SU-DHL-6 (cell line): Measurements from ENCODE around the gene FBXO8.
A peak's percentile ranks its signal among the peaks of the same experiment; 100 is the strongest.

Experiments used
- H2AFZ ChIP-seq: fragments of 200-600 bp; sonication (generic); 2 replicates; pipeline ENCODE4 v1.6.1; 2014; ENCODE audit warnings: low read depth, mild to moderate bottlenecking, moderate library complexity, mixed read lengths, antibody characterized with exemption, low read length; ENCODE audit not compliant: severe bottlenecking
- H3F3A ChIP-seq: fragments of 200-600 bp; shearing (Covaris generic); 2 replicates; pipeline ENCODE4 v1.6.0; 2016; ENCODE audit warnings: antibody characterized with exemption, mild to moderate bottlenecking; ENCODE audit not compliant: insufficient read depth
- H3K27ac ChIP-seq: fragments of 200-600 bp; sonication (generic); 2 replicates; pipeline ENCODE4 v1.5.1; 2016; ENCODE audit warnings: low read depth, mild to moderate bottlenecking, low read length, moderate library complexity, mixed read lengths
- H3K27me3 ChIP-seq: fragments of 200-600 bp; sonication (generic), shearing (Covaris generic); 2 replicates; pipeline ENCODE4 v1.6.0; 2014; ENCODE audit warnings: mild to moderate bottlenecking, low read length
- H3K36me3 ChIP-seq: fragments of 200-600 bp; sonication (generic); 2 replicates; pipeline ENCODE4 v1.6.1; 2014; ENCODE audit warnings: mild to moderate bottlenecking, low read length, mixed read lengths
- H3K4me2 ChIP-seq: fragments of 300-600, 200-600 bp; shearing (Covaris generic), sonication (generic); 2 replicates; pipeline ENCODE4 v1.6.0; 2014; ENCODE audit warnings: low read length, low read depth, mild to moderate bottlenecking; ENCODE audit not compliant: poor library complexity, severe bottlenecking
- H3K4me3 ChIP-seq: fragments of 200-600 bp; sonication (generic); 2 replicates; pipeline ENCODE4 v1.5.1; 2014; ENCODE audit warnings: antibody characterized with exemption, low read length, mild to moderate bottlenecking, mixed read lengths; ENCODE audit not compliant: insufficient read depth, poor library complexity, severe bottlenecking
- H3K79me2 ChIP-seq: fragments of 200-600 bp; sonication (generic); 2 replicates; pipeline ENCODE4 v1.6.1; 2014; ENCODE audit warnings: mild to moderate bottlenecking, low read length, moderate library complexity; ENCODE audit not compliant: insufficient read depth
- H3K9ac ChIP-seq: fragments of 200-600 bp; sonication (generic); 2 replicates; pipeline ENCODE4 v1.7.0; 2014; ENCODE audit warnings: mild to moderate bottlenecking, low read length
- H3K9me2 ChIP-seq: fragments of 200-600 bp; sonication (generic); replicated peaks from 2 replicates; pipeline ENCODE4 v1.6.1; 2014; ENCODE audit warnings: low read length; ENCODE audit not compliant: insufficient read depth
- H3K9me3 ChIP-seq: fragments of 200-600 bp; sonication (generic); 2 replicates; pipeline ENCODE4 v1.6.1; 2014; ENCODE audit warnings: low read length, mixed read lengths; ENCODE audit not compliant: insufficient read depth
- H4K20me1 ChIP-seq: fragments of 200-600 bp; sonication (generic); 2 replicates; pipeline ENCODE4 v1.6.1; 2014; ENCODE audit warnings: low read depth, mild to moderate bottlenecking, antibody characterized with exemption, low read length, moderate library complexity, mixed read lengths
- EZH2phosphoT487 ChIP-seq: fragments of 200-600 bp; sonication (generic), shearing (Covaris generic); conservative IDR thresholded peaks from 2 replicates; pipeline ENCODE4 v1.6.1; 2018; ENCODE audit warnings: mild to moderate bottlenecking, antibody characterized with exemption, low read length, moderate library complexity, mixed read lengths
- TF ChIP-seq, protein P1 (sequence below): fragments of 200-600 bp; sonication (generic); IDR thresholded peaks from one replicate; pipeline ENCODE4 v1.5.1; 2017; ENCODE audit warnings: antibody characterized with exemption, mild to moderate bottlenecking, low read length, moderate library complexity; ENCODE audit not compliant: insufficient read depth, poor library complexity, severe bottlenecking

FBXO8 gene

DNA sequence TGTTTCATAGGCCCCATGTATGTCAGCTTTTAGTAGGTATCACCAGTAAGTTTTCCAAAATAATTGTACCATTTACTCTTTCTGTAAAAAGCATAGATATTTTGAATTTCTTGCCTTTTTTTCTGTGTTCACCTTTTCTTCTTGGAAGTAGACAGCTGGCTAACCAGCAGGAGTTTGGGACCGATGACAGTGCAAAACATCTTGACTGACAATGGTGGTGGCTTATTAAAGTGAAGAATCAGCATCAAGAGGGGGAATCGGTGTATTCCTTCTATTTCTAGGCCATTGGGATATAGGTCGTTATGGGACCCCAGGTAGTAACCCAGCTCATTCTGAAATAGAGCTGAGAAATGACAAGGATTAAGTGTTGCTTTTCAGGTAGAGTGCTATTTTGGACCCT is 3.4 kb upstream of the FBXO8 start:
- no peaks in the 10 kb centered on the region for H3K27me3 ChIP-seq
- peaks cover 2% of the 10 kb centered on the region; the same call in 1 of the 2 replicates for H3K9me3 ChIP-seq
- peaks cover 5% of the 10 kb centered on the region; the same call in 1 of the 2 replicates for H3K36me3 ChIP-seq
- H3K9me2 ChIP-seq: no peaks in the 10 kb centered on the region
- H2AFZ ChIP-seq: no peak overlapping the region
- H4K20me1 ChIP-seq: no peaks in the 10 kb centered on the region
- H3K27ac ChIP-seq: no peak overlapping the region
- no peak overlapping the region for H3K4me3 ChIP-seq
- TF ChIP-seq EZH2phosphoT487: no peak
- TF ChIP-seq, protein P1, sequence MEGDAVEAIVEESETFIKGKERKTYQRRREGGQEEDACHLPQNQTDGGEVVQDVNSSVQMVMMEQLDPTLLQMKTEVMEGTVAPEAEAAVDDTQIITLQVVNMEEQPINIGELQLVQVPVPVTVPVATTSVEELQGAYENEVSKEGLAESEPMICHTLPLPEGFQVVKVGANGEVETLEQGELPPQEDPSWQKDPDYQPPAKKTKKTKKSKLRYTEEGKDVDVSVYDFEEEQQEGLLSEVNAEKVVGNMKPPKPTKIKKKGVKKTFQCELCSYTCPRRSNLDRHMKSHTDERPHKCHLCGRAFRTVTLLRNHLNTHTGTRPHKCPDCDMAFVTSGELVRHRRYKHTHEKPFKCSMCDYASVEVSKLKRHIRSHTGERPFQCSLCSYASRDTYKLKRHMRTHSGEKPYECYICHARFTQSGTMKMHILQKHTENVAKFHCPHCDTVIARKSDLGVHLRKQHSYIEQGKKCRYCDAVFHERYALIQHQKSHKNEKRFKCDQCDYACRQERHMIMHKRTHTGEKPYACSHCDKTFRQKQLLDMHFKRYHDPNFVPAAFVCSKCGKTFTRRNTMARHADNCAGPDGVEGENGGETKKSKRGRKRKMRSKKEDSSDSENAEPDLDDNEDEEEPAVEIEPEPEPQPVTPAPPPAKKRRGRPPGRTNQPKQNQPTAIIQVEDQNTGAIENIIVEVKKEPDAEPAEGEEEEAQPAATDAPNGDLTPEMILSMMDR: no peak
- H3K4me2 ChIP-seq: no peak overlapping the region
- H3K79me2 ChIP-seq: peaks cover 84% of the 10 kb centered on the region
- H3F3A ChIP-seq: peaks cover 7% of the 10 kb centered on the region
- H3K9ac ChIP-seq: no peak overlapping the region

DNA sequence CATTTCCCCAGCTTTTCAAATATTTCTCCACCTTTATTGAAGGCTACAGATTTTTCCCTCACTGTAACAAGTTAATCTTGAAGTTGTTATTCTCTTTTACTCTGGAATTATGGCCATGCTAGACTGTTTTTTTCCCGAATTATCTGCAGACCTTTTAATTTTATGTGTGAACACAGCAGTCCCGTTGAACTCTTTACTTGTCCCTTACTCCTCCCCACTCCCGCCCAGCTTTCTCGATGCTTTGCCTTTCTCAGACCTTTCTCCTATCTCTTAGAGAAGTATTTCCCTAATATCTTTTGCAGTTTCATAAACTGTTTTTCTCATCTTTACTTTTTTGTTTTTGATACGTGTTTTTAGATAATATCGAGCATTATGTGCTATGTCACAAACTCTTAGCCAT is 1.0 kb upstream of the FBXO8 start:
- no peak for TF ChIP-seq EZH2phosphoT487
- TF ChIP-seq, protein P1: no peak
- peak overlapping the region; percentile 80 for H3K4me3 ChIP-seq
- peak overlapping the region; percentile 94 for H2AFZ ChIP-seq
- no peaks in the 10 kb centered on the region for H3K9me2 ChIP-seq
- H3K9me3 ChIP-seq: no peaks in the 10 kb centered on the region
- no peaks in the 10 kb centered on the region for H4K20me1 ChIP-seq
- H3K36me3 ChIP-seq: no peaks in the 10 kb centered on the region
- no peaks in the 10 kb centered on the region for H3K27me3 ChIP-seq
- H3K27ac ChIP-seq: peak overlapping the region; percentile 92
- peak overlapping the region; percentile 78 for H3K9ac ChIP-seq
- H3F3A ChIP-seq: peaks cover 7% of the 10 kb centered on the region
- peak overlapping the region; percentile 92 for H3K4me2 ChIP-seq
- peaks cover 82% of the 10 kb centered on the region for H3K79me2 ChIP-seq

DNA sequence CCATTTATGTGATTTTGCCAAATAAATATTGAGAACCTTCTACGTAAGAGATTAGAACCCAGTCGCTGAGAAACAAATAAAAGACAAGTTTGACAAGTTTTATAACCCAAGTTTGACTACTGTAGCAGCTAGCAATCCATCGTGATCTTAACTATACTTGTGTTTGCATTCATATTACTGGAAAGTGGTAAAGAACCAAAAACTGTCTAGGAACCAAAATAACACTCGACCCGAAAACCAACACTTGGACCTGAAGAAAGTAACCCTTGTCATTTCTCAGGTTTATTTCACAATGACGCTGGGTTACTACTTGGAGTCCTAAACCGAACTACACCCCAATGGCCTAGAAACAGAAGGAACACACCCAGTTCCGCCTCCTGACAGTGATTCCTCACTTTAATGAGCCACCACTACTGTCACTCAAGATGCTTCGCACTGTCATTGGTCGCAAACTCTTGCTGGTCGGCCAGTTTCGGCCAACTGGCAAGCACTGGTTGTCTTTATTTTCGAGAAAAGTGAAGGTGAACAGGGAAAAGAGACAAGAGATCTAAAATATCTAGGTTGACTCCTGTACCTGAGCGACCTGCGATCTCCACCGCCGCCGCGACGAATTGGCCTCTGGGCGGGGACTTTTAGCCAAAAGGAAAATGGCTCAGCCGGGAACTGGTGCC is 496 bp downstream of the FBXO8 start:
- H3F3A ChIP-seq: peaks cover 7% of the 10 kb centered on the region
- no peaks in the 10 kb centered on the region for H3K27me3 ChIP-seq
- TF ChIP-seq EZH2phosphoT487: no peak
- TF ChIP-seq, protein P1: no peak
- peak overlapping the region; percentile 92 for H3K27ac ChIP-seq
- H4K20me1 ChIP-seq: no peaks in the 10 kb centered on the region
- H3K9ac ChIP-seq: peak overlapping the region; percentile 78
- no peaks in the 10 kb centered on the region for H3K9me2 ChIP-seq
- H3K4me3 ChIP-seq: peak overlapping the region; percentile 80
- H3K79me2 ChIP-seq: peaks cover 82% of the 10 kb centered on the region
- no peaks in the 10 kb centered on the region for H3K36me3 ChIP-seq
- H2AFZ ChIP-seq: peak overlapping the region; percentile 94
- peak overlapping the region; percentile 92 for H3K4me2 ChIP-seq
- H3K9me3 ChIP-seq: no peaks in the 10 kb centered on the region
